Posterior vena cava (tissue), 2 donors: ENCODE measurements around the gene ERAP2. TPM values are rescaled to one million over a fixed set of nuclear protein-coding genes. Genes with fewer than 3 reads are reported as not detected.

ENCODE experiments used
- DNase-seq: peaks from one replicate; pipeline ENCODE4 v3.0.0-alpha.2; 2020; ENCODE audit warnings: low spot score
- intact Hi-C, 2 donors: fragments of 100-400 bp; cut with DNase I; formaldehyde crosslinking; loops; one replicate each; pipeline versions ENCODE4 v1.14.1 to v1.14.2; 2022 to 2023
- total RNA-seq, 2 donors: library from RNA; stranded (reverse); fragmentation: NEBNext Ultra II Directional; extraction: Animal tissue kit (Norgen Biotek cat#: 25700); gene quantifications; one replicate each; pipeline ENCODE4 v1.2.1, GENCODE V29; 2021
- donor health status: DM: yes; HTN: yes; CAD: no.
- donor health status: DM: yes; HTN: yes; CAD: no.

Gene ERAP2
- total RNA-seq, 2 donors from 2014 or later: 4.8 to 9.6 TPM

DNA sequence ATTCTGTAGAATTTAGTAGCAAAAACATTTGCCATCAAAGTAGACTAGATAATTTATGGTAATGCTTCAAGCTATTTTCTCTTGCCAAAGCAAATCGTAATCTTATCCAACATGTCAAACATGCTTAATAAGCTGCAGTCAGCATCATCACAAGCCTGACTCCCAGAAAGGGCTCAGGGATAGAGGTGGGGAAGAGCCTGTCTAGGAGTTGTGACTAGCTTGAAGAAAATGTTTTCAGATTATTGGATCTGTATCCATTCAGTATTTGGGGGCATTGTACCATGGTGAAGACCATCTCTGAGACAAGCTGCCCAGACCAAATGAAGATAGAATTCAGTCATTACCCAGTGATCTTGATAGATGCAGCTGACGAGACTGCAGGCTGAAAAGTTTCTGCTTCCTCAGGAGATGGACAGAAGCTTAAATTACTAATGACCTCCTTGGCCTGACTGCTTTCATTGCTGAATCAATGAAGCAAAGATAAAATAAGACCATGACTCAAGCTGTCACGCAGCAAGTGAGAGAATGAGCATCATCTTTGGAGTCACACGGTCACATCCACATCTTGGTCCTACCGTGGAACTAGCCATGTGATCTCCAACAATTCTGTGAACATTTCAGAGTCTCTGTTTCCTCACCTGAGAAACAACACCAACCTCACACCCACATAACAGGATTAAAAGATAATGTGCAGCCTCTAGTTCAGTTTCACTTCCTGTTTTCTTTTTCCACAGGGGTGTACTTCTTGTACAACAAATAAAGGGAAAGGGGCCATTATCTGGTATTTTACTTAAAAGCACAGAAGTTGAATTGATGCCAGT is 9.4 kb downstream of the ERAP2 start:
- intact Hi-C loops: no loop called here

DNA sequence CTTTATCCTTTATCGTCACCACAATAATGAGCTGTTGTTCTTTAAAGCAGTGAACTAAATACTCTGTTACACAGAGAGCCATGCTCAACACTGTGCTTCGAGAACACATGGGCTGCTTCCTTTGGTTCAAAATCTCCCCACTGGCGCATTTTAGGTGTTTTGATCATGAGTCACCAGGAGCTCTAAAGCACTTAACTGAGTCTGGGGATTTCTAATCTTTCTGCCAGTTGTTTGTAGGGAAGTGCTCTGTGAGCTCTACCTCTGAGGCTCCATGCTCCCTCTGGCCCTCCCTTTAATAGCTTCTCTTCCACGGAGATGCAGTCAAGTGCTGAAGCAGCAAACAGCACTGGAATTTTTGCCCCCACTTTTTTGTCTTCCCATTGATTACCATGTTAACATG is 17.0 kb downstream of the ERAP2 start:
- intact Hi-C loops: no loop called here
- no peak for DNase-seq

More for the DNA sequence above, 9.4 kb downstream of the ERAP2 start:
- DNase-seq: no peak

DNA sequence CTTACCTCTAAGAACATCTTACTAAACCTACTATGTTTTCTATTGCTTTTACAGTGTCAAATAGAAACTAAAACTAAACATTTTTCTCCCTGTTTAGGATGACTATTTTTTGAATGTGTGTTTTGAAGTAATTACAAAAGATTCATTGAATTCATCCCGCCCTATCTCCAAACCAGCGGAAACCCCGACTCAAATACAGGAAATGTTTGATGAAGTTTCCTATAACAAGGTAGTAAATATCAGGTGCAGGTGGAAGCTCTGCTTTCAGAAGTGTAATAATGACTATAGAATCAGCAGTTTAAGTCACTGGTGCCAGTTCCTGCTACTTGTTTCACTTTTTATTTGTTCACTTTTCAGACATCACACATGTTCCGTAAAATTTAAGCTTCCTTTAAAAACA is 20.0 kb downstream of the ERAP2 start:
- DNase-seq: no peak
- intact Hi-C loops: no loop called here

DNA sequence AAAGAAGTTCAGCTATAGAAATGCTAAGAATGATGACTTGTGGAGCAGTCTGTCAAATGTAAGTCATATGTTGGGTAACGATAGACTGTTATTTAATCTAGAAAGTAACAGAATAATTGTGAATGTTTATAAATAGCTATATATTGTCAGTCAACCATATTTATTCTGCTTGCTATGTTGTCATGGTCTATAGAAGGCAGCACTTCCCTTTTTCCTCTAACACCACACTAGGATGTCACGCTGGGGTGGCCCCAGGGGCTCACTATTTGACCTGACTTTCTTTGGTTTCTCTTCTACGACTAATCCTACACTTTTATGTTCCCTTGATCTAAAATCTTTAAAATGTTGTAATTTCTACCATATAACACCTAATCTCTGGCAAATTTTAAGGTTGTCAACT is 20.5 kb downstream of the ERAP2 start:
- intact Hi-C loops: no loop called here
- DNase-seq: no peak

DNA sequence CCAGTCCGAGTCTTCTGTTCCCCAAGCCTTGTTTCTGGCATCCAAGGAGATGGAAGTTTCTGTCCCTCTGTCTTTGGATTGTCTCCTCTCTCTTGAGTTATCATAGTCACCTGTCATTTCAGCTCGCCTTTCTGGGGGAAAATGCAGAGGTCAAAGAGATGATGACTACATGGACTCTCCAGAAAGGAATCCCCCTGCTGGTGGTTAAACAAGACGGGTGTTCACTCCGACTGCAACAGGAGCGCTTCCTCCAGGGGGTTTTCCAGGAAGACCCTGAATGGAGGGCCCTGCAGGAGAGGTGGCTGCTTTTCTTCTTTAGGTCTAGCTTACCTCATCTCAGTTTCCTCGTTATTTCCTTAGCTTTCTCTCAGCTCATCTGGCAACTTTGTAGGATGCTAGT is 25.1 kb downstream of the ERAP2 start:
- intact Hi-C loops: no loop called here
- DNase-seq: no peak

DNA sequence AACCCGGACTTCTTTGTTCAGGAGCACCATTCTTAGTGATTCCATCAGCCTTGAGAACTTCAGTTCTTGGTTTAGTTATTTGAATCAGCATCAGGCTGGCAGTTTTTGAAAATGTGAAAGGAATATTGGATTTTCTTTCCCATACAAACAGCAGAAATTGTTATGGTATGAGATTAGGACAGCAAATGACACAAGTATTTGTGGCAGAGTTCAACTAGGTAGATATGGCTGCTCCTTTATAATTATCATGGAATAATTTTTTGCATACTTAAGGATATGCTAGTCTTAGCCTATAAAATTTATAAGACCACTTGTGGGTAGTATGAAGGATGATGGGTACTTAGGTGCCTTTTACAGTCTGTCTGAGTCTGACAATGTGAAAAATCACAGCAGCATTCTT is 25.5 kb downstream of the ERAP2 start:
- DNase-seq: no peak
- intact Hi-C loops: no loop called here

DNA sequence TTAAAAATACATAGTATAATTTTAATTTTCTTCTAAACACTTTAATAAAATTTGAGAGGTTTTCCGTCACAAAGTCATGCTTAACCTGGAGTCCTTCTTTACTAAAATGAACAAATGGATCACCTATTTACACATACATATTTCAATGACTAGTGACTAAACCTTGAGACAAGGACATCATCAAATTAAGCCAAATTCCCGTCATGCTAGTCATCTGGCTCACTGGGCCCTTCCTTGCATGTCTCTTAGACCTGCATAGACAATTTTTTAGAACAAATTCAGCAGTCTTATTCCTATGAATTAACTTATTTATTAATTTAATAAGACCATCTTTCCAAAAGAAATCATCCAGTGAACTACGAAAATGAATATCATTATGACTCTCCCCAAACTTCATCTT is 26.6 kb downstream of the ERAP2 start:
- intact Hi-C loops: no loop called here

DNA sequence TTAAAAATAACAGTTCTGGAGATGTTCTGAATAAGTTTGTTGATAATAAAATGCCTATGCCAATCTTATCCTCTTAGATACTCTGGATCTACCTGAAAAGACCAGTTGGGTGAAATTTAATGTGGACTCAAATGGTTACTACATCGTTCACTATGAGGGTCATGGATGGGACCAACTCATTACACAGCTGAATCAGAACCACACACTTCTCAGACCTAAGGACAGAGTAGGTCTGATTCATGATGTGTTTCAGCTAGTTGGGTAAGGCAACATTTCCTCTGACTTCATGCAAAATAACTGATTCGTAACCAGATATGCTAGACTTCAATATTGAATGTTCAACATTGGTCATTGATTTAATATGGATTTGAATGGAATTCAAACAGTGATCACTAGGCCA is 27.0 kb downstream of the ERAP2 start:
- intact Hi-C loops: no loop called here
- no peak for DNase-seq

More for the DNA sequence above, 26.6 kb downstream of the ERAP2 start:
- no peak for DNase-seq

DNA sequence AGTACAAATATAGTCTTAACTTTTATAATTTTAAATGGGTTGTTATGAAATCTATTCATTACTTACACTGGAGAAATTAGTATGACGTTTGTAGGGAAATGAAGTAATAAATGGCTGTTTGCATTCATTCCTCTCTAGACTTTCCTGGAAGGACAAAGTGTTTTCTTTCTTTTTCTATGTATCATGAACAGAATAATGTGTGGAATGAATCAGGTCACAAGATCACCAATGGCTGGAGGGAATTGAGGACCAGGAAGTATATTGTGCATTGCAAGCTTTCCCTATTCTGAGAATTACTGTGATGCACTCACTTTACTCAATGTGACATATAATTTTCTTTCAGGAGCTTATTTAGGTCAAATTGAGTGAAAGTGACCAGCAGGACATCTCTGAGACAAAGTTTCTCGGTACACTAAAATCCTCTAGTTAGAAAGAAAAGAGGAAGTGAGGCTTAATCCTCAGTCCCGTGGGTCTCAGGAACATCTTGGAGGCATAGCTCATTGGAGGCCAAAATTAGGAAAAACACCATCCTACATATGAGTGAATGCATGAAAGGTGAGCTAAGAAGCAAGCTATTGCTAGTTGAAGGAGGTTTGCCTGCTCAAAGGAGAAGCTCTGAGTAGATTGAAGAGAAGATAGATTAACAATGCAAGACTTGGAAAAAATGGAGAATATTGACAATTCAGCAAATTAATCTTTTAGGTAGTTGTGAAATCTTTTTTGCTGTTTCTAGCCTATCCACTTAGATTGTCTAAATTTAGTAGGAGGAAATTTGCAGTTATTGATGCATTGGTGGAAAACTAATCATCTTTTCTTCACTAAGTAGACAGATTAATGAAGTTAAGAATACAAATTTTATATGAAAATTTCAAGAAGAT is 28.0 kb downstream of the ERAP2 start:
- intact Hi-C loops: no loop called here
- no peak for DNase-seq

DNA sequence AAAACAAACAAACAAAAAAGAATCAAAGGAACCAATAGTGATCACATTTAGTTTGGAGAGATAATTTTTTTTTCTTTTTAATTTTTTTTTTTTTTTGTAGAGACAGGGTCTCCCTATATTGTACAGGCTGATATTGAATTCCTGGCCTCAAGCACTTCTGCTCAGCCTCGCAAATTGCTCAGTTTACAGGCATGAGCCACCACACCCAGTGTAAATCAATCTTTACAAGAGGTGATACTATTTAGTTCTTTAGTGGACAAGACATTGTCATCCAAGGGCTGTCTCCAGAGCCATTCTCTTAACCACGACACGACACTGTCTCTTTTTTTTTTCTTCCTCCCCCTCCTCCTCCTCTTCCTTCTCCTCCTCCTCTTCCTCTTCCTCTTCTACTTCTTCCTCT is 29.6 kb downstream of the ERAP2 start:
- no peak for DNase-seq
- intact Hi-C loops: no loop called here

DNA sequence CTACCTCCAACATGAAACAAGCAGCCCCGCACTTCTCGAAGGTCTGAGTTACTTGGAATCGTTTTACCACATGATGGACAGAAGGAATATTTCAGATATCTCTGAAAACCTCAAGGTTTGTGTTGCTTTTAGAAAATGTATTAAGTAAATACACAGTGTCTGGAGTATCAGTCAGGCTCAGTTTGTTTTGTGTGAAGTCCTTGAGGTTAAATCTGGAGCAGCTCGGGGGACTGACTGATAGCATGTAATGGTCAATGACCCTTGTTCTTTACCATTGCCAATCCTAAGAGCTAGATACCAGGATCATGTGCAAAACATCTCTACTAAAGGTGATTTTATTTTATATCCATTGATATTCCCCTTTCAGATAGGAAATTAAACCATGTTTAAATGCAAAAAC is 32.7 kb downstream of the ERAP2 start:
- intact Hi-C loops: no loop called here

DNA sequence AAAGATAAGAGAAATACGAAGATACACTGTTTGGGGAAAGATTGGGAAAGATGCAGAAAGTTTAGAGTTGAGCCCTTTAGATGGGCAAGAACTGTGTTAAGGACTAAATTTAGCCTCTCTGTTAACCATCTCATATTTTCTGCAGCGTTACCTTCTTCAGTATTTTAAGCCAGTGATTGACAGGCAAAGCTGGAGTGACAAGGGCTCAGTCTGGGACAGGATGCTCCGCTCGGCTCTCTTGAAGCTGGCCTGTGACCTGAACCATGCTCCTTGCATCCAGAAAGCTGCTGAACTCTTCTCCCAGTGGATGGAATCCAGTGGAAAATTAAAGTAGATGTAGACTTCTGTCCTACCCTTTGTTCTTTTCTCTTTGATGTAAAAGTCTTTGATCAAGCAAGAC is 33.1 kb downstream of the ERAP2 start:
- intact Hi-C loops: no loop called here
- DNase-seq: no peak

More for the DNA sequence above, 32.7 kb downstream of the ERAP2 start:
- DNase-seq: no peak

DNA sequence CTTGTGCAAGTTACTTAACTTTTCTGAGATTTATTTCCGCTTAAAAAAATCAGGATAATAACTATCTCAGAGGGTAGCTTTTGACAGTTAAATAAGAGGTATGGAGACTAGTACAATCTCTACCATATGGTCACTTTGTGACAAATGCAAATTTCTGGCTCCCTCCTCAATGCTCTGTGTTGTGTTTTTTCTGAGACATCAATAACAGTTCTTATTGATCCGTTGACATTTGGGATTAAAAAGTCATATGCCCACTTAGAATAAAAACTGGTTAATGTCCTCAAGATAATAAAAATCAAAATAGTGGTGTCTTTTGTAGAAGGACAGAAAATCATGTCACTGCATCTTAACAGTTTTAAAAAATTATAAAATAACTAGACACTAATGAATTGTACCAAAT is 34.8 kb downstream of the ERAP2 start:
- no peak for DNase-seq
- intact Hi-C loops: no loop called here

DNA sequence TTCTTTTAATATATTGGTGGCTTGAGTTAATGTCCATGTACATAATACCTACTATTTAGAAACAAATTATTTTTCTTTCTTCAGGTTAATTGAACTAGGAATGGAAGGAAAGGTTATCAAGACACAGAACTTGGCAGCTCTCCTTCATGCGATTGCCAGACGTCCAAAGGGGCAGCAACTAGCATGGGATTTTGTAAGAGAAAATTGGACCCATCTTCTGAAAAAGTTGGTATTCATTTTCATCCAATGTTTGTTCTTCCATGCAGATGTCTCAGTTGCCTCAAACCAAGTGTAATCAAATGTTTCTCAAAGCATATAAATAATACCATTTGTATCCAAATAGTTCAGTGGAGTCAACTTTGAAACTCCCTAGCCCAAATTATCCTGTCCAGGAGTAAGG is 36.9 kb downstream of the ERAP2 start:
- intact Hi-C loops: loop anchor here in 1 of 2 donors (1.0 kb wide), 1 partner anchor 21 kb away; no protein-coding TSS in a partner anchor
- DNase-seq: no peak

DNA sequence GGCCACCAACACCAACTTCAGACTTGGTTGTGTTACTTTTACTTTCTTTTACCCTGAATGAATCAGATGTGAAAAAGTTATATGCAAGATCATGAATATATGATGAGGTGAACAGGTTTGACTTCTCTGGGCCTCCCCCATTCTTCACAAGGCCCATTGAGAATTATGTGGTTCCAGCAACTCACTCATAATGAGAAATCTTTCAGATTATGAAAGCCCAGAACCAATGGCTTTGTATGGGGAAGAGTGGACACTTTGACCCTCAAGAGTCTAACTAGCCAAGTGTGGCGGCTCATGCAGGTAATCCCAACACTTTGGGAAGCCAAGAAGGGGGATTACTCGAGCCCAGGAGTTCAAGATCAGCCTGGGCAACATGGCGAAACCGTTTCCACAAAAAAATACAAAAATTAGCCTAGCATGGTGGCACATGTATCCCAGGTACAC is 43.5 kb downstream of the ERAP2 start:
- DNase-seq: no peak
- intact Hi-C loops: loop anchor here in 1 of 2 donors (10.0 kb wide), 1 partner anchor 45 kb away; the partner anchor contains the start of gene ERAP2

DNA sequence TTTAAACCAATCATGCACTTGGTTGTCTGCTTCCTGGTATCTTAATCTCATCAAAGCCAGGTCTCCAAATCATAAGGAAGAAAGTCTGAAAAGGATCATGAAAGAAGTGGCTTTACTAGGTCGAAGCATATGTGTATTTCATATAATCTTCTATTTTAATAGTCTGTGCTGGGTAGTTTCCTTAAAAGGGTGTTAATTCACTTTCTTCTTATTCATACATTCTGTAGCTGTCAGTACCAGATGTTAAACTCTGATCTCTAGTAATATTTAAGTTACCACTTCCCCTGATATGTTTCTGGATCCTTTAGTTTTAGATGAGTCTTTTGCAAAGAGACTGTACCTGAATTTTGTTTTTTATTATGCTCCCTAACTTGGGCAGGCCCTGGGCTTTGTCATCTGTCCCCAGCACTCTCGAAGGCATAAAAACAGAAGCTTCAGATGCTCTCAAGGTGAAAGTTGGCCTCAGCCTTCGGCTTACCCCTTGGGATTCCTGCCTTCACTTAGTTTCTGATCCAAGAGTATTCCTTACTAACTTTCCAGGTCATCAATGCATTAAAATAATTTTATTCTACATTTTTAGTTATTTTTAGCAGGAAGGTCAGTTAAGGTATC is 44.5 kb downstream of the ERAP2 start:
- intact Hi-C loops: loop anchor here in 1 of 2 donors (10.0 kb wide), 1 partner anchor 46 kb away; the partner anchor contains the start of gene ERAP2
- DNase-seq: no peak

DNA sequence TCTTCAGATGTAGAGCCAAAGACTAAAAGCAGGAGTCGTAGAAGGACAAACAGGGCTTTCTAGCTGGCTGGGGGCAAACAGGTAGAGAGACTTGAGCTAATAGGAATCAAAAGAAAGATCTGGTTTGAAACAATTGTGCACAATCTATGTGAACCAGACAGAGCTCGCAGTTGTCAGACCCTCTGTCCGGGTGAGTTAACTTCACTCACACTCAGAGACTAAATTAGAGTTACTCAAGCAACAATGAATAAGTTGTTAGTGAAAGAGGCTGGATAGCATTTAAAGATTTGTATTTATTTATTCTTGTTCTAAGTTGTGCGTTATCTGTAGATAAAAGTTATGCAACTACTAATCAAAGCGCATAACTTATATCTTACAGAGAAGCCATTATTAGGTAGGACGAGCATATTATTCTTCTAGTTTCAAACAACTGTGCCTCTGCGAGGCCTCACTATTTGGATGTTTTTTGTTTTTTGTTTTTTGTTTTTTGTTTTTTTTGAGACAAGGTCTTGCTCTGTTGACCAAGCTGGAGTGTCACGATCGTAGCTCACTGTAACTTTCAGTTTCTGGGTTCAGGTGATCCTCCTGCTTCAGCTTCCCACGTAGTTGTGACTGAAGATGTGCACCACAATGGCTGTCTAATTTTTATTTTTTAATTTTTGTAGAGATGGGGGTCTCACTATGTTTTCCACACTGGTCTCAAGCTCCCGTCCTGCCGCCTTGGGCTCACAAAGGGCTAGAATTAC is 46.4 kb downstream of the ERAP2 start:
- intact Hi-C loops: loop anchor here in 1 of 2 donors (10.0 kb wide), 1 partner anchor 48 kb away; the partner anchor contains the start of gene ERAP2
- DNase-seq: no peak

DNA sequence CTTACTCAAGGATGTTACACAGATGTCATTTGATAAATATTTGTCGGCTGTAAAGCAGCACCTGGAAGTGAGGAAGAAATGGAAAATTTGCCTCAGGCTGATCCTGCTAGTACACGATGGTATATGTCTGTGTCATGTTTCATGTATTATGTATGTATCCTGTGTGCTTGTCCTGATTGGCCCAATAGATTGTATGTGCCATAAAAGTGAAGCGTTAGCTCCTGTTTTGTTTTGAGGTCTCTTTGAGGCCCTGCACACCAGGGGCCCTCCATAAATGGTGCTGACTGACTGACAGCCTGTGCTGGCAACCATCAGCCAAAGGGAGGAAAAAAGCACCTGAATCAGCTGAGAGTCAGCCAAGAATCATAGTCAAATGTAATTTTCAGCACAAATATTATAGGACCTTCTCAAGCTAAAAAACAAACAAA is 47.7 kb downstream of the ERAP2 start:
- intact Hi-C loops: loop anchor here in 1 of 2 donors (10.0 kb wide), 1 partner anchor 49 kb away; the partner anchor contains the start of gene ERAP2

DNA sequence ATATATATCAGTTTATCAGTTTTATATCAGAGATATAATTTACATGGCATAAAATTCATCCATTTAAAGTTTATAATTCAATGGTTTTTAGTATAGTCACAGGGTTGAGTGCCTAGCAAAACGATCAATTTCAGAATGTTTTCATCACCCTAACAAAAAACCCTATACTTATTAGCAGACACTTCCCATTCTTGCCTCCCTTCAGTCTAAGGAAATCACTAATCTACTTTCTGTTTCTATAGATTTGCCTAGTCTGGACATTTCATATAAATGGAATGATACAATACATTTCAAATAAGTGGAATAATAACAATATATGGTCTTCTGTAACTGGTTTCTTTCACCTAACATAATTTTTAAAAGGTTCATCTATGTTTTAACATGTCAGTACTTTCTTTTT is 50.0 kb downstream of the ERAP2 start:
- intact Hi-C loops: loop anchor here in 1 of 2 donors (10.0 kb wide), 1 partner anchor 51 kb away; the partner anchor contains the start of gene ERAP2

More for the DNA sequence above, 47.7 kb downstream of the ERAP2 start:
- no peak for DNase-seq

More for the DNA sequence above, 50.0 kb downstream of the ERAP2 start:
- DNase-seq: no peak
